Parathyroid adenoma (tissue), 2 donors: ENCODE measurements around the gene UNC5A.
A peak's percentile ranks its signal among the peaks of the same experiment; 100 is the strongest.

Source experiments
- H2AFZ ChIP-seq: fragments of 300-600 bp; sonication (generic); one replicate; pipeline ENCODE4 v1.7.0; 2017; ENCODE audit warnings: antibody characterized with exemption, mild to moderate bottlenecking
- H3K27ac ChIP-seq: fragments of 300-600 bp; sonication (generic); one replicate; pipeline ENCODE4 v1.7.0; 2017
- H3K27me3 ChIP-seq: fragments of 300-600 bp; sonication (generic); one replicate; pipeline ENCODE4 v1.7.0; 2017; ENCODE audit warnings: low read length; ENCODE audit not compliant: control insufficient read depth, insufficient read depth
- H3K36me3 ChIP-seq: fragments of 300-600 bp; sonication (generic); one replicate; pipeline ENCODE4 v1.7.0; 2017; ENCODE audit warnings: low read length; ENCODE audit not compliant: control insufficient read depth, insufficient read depth
- H3K4me1 ChIP-seq: fragments of 300-600 bp; sonication (generic); one replicate; pipeline ENCODE4 v1.7.0; 2017; ENCODE audit warnings: control low read depth
- H3K4me2 ChIP-seq: fragments of 300-600 bp; sonication (generic); one replicate; pipeline ENCODE4 v1.7.0; 2017; ENCODE audit warnings: low read length
- H3K4me3 ChIP-seq: fragments of 300-600 bp; sonication (generic); one replicate; pipeline ENCODE4 v1.7.0; 2017; ENCODE audit warnings: low read depth, low read length
- H3K79me2 ChIP-seq: fragments of 300-600 bp; sonication (generic); one replicate; pipeline ENCODE4 v1.7.0; 2017; ENCODE audit warnings: control low read depth
- H3K9ac ChIP-seq: fragments of 300-600 bp; sonication (generic); one replicate; pipeline ENCODE4 v1.7.0; 2017; ENCODE audit warnings: mild to moderate bottlenecking
- H3K9me3 ChIP-seq: fragments of 300-600 bp; sonication (generic); one replicate; pipeline ENCODE4 v1.7.0; 2017; ENCODE audit warnings: low read length; ENCODE audit not compliant: control insufficient read depth
- TF ChIP-seq, protein P1 (sequence below): fragments of 300-600 bp; sonication (generic); IDR thresholded peaks from one replicate; pipeline ENCODE4 v1.7.0; 2017; ENCODE audit warnings: antibody characterized with exemption, mild to moderate bottlenecking
- donor health status: primary hyperparathyroidism.

The UNC5A gene

DNA sequence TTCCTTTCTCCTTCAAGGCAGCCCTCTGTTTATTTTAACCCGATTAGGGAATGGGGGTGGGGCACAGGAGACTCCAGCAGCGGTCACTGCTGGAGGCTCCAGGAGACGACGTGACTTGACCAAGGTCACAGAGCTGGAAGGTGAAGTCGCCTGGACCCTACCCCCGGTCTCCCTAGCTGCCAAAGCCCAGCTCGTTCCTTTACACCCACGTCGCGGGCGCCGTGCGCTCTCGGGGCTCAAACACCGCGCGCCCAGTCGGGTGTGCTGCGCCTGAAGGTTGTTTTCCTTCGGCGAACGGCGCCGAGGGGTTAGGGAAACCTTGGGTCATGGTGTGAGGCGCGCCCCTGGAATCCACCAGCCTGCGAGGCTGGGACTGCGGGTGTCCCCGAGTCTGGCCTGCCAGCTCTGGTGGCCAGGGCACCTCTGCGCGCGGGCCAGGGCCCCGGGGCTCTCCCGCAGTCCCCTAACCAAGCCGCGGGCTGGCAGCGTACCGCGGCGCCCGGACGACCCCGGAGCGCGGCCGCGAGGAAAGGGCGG, 747 bp upstream of the UNC5A start:
- Histone ChIP-seq H3K27me3 (no peaks in the 10 kb centered on the region), H3K36me3 (no peaks in the 10 kb centered on the region), H3K4me2 (no peak overlapping the region), H3K4me3 (no peak overlapping the region), H2AFZ (peak overlapping the region; percentile 74), H3K79me2 (no peaks in the 10 kb centered on the region), H3K9ac (no peak overlapping the region), H3K27ac (no peak overlapping the region), H3K9me3 (no peaks in the 10 kb centered on the region), H3K4me1 (peaks cover 8% of the 10 kb centered on the region)
- TF ChIP-seq, protein P1, sequence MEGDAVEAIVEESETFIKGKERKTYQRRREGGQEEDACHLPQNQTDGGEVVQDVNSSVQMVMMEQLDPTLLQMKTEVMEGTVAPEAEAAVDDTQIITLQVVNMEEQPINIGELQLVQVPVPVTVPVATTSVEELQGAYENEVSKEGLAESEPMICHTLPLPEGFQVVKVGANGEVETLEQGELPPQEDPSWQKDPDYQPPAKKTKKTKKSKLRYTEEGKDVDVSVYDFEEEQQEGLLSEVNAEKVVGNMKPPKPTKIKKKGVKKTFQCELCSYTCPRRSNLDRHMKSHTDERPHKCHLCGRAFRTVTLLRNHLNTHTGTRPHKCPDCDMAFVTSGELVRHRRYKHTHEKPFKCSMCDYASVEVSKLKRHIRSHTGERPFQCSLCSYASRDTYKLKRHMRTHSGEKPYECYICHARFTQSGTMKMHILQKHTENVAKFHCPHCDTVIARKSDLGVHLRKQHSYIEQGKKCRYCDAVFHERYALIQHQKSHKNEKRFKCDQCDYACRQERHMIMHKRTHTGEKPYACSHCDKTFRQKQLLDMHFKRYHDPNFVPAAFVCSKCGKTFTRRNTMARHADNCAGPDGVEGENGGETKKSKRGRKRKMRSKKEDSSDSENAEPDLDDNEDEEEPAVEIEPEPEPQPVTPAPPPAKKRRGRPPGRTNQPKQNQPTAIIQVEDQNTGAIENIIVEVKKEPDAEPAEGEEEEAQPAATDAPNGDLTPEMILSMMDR = no peak

DNA sequence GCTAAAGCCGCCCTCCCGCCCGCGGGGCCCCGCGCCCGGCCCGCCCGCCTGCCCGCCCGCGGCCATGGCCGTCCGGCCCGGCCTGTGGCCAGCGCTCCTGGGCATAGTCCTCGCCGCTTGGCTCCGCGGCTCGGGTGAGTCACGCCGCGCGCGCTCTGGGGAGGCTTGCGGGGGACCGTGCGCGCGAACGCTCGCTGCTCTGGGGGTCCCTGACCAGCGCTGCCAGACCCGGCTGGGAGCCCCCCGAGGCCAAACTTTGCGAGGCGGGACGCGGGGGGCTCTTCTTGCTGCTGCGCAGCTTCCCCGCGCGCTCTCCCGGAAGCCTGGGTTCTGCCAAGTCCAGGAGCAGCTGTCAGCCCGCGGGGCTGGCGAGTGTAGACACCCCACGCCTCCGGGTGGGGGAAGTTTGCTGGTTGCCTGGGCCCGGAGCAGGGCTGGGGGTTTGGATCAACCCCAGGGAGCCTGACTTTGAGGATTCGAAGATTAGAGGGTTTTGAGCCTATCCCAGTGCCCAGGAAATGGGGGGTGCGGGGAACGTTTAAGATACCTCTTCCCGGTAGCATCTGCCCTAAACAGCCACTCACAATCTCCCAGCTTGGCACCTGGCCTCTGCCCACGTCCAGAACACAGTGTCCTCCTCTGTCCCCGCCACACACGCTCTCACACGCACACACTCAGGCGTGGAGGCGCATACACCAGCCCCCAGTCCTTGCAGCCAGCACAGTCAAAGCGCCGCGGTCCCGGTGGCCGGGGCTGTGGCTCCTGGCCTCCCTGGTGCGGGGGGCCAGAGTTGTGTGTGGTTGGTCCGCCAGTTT, 535 bp downstream of the UNC5A start:
- Histone ChIP-seq H3K79me2 (no peaks in the 10 kb centered on the region), H3K4me1 (peaks cover 8% of the 10 kb centered on the region), H3K9me3 (no peaks in the 10 kb centered on the region), H3K36me3 (no peaks in the 10 kb centered on the region), H3K9ac (no peak overlapping the region), H3K4me3 (no peak overlapping the region), H3K27ac (no peak overlapping the region), H3K4me2 (no peak overlapping the region), H2AFZ (peak overlapping the region; percentile 56), H3K27me3 (no peaks in the 10 kb centered on the region)
- TF ChIP-seq, protein P1 = no peak

DNA sequence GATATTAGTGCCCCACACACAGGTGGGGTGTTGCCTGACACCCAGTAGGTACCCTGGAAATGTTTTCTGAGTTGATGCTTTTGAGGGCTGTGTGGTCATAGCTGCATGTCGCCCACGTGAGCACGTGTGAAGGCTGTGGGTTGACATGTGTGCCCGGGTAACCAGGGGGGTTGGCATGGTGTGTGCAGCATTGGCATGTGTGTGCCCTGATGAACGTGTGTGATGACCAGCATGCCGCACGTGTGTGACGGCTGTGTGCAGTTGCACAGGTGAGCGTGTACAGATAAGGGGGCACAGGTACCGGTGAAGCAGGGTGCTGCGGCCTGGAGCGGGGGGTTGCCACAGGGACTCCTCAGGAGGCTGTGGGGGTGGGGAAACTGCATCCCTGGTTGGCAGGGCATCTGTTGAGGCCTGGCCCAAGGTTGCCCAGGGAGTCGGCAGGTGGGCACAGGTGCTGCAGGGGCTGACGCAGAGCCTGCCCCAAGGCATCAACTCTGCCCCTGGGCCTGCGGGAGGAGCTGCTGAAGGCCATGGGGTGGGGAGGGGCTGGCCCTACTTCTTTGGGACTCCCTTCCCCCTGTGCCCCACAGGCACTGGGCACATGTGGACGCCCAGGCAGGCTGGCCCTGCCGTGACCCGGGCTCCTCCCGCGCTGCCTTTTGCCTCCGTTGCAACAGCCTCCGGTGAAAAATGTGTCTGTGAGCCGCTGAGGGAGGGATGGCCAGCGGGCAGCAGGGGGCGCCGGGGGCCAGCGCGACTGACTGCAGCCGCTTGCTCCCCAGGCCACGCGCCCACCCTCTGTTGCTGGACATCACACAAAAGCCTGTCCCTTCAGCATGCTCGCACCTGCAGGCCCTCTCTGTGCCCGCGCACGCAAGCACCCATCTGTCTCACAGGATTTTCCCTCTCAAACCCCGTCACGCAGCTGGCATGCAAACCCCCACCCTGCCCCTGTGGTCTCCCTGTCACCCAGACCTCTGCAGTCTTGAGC, 2.2 kb downstream of the UNC5A start:
- TF ChIP-seq, protein P1 = peak; percentile 86
- Histone ChIP-seq H2AFZ (no peak overlapping the region), H3K4me2 (no peak overlapping the region), H3K4me1 (peaks cover 13% of the 10 kb centered on the region), H3K79me2 (peaks cover 6% of the 10 kb centered on the region), H3K9me3 (no peaks in the 10 kb centered on the region), H3K9ac (no peak overlapping the region), H3K27ac (no peak overlapping the region), H3K4me3 (no peak overlapping the region), H3K36me3 (no peaks in the 10 kb centered on the region), H3K27me3 (no peaks in the 10 kb centered on the region)

DNA sequence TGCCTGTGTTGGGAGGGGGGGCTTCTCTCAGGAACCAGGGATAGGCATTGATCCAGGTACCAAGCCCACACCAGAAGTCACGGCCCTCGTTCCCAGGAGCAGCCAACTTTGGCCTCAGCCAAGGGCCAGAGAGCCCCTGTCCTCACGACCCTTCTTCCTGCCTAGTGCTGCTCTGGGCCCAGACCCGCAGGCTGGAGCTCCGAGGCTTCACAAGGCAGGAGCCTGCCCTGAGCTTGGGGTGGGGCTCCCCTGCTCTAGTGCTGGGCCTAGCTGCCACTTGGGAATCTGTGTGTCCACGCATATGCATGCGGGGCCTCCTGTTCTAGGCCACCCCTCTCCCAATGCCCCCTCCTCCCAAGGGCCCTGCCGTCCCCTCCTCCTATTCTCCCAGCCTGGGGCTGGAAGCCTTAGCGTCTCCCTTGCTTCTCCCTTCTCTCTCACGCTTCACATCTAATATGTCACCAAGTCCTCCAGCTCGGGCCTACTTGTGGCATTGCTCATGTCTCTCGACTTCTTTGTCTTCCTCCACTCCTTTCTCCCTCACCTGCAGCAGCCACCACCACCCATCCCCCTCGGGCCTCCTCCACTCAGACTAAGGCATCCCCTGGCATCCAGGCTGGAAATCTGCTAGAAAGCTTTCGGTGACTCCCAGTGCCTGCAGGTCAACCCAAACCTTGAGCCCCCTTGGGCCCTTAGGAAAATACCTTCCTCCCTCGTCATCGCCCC, 3.4 kb downstream of the UNC5A start:
- TF ChIP-seq, protein P1 = no peak
- Histone ChIP-seq H3K79me2 (peaks cover 6% of the 10 kb centered on the region), H3K36me3 (no peaks in the 10 kb centered on the region), H2AFZ (no peak overlapping the region), H3K4me2 (no peak overlapping the region), H3K9me3 (no peaks in the 10 kb centered on the region), H3K4me1 (peaks cover 18% of the 10 kb centered on the region), H3K27me3 (no peaks in the 10 kb centered on the region), H3K4me3 (no peak overlapping the region), H3K27ac (no peak overlapping the region), H3K9ac (no peak overlapping the region)
